ENCODE results near the gene HOXA9.

HOXA9 gene

DNA sequence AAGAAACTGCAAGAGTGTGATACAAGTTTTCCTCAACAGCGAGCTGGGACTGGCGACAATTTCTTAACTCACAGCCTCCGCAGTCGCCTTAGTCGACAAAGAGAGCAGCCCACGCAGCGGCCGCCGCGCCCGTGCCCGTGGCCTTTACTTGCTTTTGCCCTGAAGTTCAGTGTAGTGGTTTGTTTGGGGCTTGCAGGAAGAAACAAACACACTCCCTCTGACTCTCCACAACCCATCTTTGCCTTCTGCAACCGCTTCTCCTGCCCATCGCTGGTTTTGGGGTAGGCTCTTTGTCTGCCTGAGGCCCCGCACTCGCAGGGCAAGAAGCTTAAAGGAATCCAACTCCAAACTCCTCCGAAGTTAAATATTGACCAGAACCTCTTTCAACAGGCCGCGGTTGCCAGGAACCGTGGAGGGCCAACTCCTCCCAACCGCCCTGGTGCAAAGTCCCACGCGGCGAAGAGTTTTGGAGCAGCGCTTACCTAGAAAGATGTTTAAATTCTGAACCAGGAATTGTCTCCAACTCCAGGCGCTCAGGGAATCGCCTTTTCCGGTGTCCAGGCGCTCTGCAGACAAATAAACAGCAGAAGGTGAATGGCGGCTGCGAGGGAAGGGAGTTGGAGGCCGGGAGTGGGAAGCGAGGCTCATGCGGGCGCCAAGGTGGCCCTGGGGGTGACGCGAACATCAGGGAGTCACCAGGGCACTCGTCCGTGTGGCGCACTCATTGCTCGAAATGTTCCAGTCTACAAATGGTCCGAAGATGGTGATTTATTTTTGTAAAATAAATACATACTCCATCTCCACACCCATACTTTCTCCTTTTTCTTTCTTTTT, 43.0 kb downstream of the HOXA9 start:
- no peak for DNase-seq (ENCODE audit: extremely low read depth, low read depth)
- TF ChIP-seq CTCF (IDR thresholded peaks at IDR 0.05; ENCODE audit: low read depth, low read length, missing control alignments): no peak
- H3K4me3 ChIP-seq (replicated peaks; ENCODE audit: low read depth, low read length): no peak overlapping the region

GRCh38 chr7:27121684-27122076, 43.7 kb downstream of the HOXA9 start:
- no peak overlapping the region for H3K4me3 ChIP-seq (replicated peaks; ENCODE audit: low read depth, low read length)
- TF ChIP-seq CTCF (IDR thresholded peaks at IDR 0.05; ENCODE audit: low read depth, low read length, missing control alignments): no peak
- DNase-seq (ENCODE audit: extremely low read depth, low read depth): no peak

GRCh38 chr7:27119412-27119911, 45.9 kb downstream of the HOXA9 start:
- no peak for TF ChIP-seq CTCF (IDR thresholded peaks at IDR 0.05; ENCODE audit: low read depth, low read length, missing control alignments)
- DNase-seq (ENCODE audit: extremely low read depth, low read depth): no peak
- H3K4me3 ChIP-seq (replicated peaks; ENCODE audit: low read depth, low read length): no peak overlapping the region

GRCh38 chr7:27118580-27118979, 46.8 kb downstream of the HOXA9 start:
- no peak overlapping the region for H3K4me3 ChIP-seq (replicated peaks; ENCODE audit: low read depth, low read length)
- no peak for DNase-seq (ENCODE audit: extremely low read depth, low read depth)
- no peak for TF ChIP-seq CTCF (IDR thresholded peaks at IDR 0.05; ENCODE audit: low read depth, low read length, missing control alignments)

- TF ChIP-seq CTCF (IDR thresholded peaks at IDR 0.05; ENCODE audit: low read depth, low read length, missing control alignments): no peak
- H3K4me3 ChIP-seq (replicated peaks; ENCODE audit: low read depth, low read length): no peak overlapping the region
Measured at GRCh38 chr7:27117887-27118491, 47.3 kb downstream of the HOXA9 start.

DNA sequence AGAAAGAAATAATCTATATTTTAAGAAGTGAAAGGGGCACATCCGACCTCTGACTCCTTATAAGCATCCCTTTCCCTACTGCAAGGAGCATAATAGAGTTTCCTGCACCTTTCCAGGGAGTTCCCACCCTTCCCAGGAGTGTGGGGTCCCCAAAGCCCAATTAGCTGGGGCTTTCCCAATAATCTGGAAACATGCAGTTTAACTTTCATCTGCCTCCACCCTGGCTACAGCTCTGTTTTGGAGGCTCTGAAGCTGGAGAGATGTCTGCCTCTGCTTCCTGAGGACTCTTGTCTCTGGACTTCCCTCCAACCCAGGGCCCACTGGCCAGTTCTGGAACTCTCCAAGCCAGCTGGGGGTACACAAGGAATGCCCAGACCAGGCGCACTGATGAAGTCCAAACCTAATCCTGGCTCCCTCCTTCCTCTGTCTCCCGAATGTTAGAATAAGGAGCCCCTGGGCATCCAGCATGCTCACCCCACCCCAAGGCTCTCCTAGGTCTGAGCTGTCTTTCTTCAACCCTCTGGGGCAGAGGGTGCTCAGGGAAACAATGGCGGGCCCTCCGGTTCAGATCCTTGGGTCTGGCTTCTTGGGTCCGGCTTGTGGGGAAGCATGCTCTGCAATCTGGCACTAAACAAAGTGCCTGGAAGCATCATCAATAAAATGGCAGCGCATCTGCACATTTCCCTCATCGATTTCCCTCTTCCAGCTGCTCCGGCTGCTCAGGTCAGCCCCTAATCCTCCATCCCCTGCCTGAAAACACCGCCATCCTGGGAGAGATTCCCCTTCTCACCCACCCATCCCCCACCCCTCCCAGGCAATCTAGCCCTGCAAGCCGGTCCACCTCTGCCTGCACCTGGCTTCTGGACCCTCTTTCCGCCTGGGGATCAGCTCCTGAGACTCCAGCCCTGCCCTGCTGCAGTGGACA, 48.1 kb downstream of the HOXA9 start:
- TF ChIP-seq CTCF (IDR thresholded peaks at IDR 0.05; ENCODE audit: low read depth, low read length, missing control alignments): no peak
- H3K4me3 ChIP-seq (replicated peaks; ENCODE audit: low read depth, low read length): no peak overlapping the region
- DNase-seq (ENCODE audit: extremely low read depth, low read depth): no peak

More at GRCh38 chr7:27117887-27118491, 47.3 kb downstream of the HOXA9 start:
- DNase-seq (ENCODE audit: extremely low read depth, low read depth): no peak

All from HFF-Myc (cell line).